Calu3 (cell line): ENCODE measurements around the gene ATG16L2. TPM values are rescaled to one million over a fixed set of nuclear protein-coding genes. Genes with fewer than 3 reads are reported as not detected.

Experiments
- BruUV-seq: library from RNA; stranded (reverse); fragments of 400-500 nt; replicated peaks from 2 replicates; lab custom pipeline; 2021; lab: Mats Ljungman, UMichigan
- CTCF ChIA-PET: fragments of 300-600 bp; sonication (Branson Sonifier 250); formaldehyde crosslinking; loops from one replicate; lab custom pipeline; 2022; ENCODE audit warnings: antibody characterized with exemption; lab: Charles Lee
- DNase-seq: peaks from one replicate; pipeline ENCODE4 v3.0.0; 2022
- H3K27ac Mint-ChIP-seq: one replicate; pipeline ENCODE4 v1.8.0; 2022; ENCODE audit warnings: mixed read lengths; ENCODE audit not compliant: unreplicated experiment
- H3K27me3 Mint-ChIP-seq: one replicate; pipeline ENCODE4 v1.8.0; 2022; ENCODE audit warnings: mixed read lengths; ENCODE audit not compliant: unreplicated experiment
- H3K36me3 Mint-ChIP-seq: one replicate; pipeline ENCODE4 v1.8.0; 2022; ENCODE audit warnings: mild to moderate bottlenecking, moderate library complexity, mixed read lengths; ENCODE audit not compliant: insufficient read depth, unreplicated experiment
- H3K4me1 Mint-ChIP-seq: one replicate; pipeline ENCODE4 v1.8.0; 2022; ENCODE audit warnings: mild to moderate bottlenecking, low read depth, mixed read lengths; ENCODE audit not compliant: unreplicated experiment
- H3K4me3 Mint-ChIP-seq: one replicate; pipeline ENCODE4 v1.8.0; 2022; ENCODE audit warnings: mild to moderate bottlenecking, low read depth, moderate library complexity, mixed read lengths; ENCODE audit not compliant: unreplicated experiment
- H3K9me3 Mint-ChIP-seq: one replicate; pipeline ENCODE4 v1.8.0; 2022; ENCODE audit warnings: low read depth, mixed read lengths; ENCODE audit not compliant: unreplicated experiment
- CTCF ChIP-seq: fragments of 200-600 bp; IDR thresholded peaks from one replicate; pipeline ENCODE4 v1.8.0; 2022; ENCODE audit warnings: antibody characterized with exemption; ENCODE audit not compliant: unreplicated experiment
- intact Hi-C: fragments of 100-400 bp; cut with micrococcal nuclease; formaldehyde crosslinking; loops from one replicate; pipeline ENCODE4 v1.10.0; 2022; ENCODE audit not compliant: unreplicated experiment
- total RNA-seq: library from RNA; stranded (reverse); gene quantifications from 2 replicates; pipeline ENCODE4 v1.2.3, GENCODE V29; 2022

The ATG16L2 gene
- total RNA-seq, 1 experiment from 2014 or later, result 28.7 TPM

- H3K9me3 Mint-ChIP-seq, result no peaks in the 10 kb centered on the region
- H3K4me3 Mint-ChIP-seq, result no peak overlapping the region
- TF ChIP-seq CTCF, result no peak
- CTCF ChIA-PET, result no interaction called here
- no peak overlapping the region for H3K27ac Mint-ChIP-seq
- peaks cover 20% of the 10 kb centered on the region for H3K4me1 Mint-ChIP-seq
- no TSS peak for BruUV-seq
- peaks cover 11% of the 10 kb centered on the region for H3K36me3 Mint-ChIP-seq
- H3K27me3 Mint-ChIP-seq, result no peaks in the 10 kb centered on the region
- intact Hi-C loops, result no loop called here
- DNase-seq, result no peak
Measured at GRCh38 chr11:72774499-72774898, 39.7 kb upstream of the ATG16L2 start.

- CTCF ChIA-PET, result no interaction called here
- intact Hi-C loops, result no loop called here
- TF ChIP-seq CTCF, result no peak
- Mint-ChIP-seq H3K9me3 (no peaks in the 10 kb centered on the region), H3K27ac (no peak overlapping the region), H3K27me3 (no peaks in the 10 kb centered on the region), H3K36me3 (peaks cover 19% of the 10 kb centered on the region), H3K4me3 (no peak overlapping the region), H3K4me1 (peaks cover 27% of the 10 kb centered on the region)
- DNase-seq, result no peak
- BruUV-seq, result no TSS peak
Measured at GRCh38 chr11:72775288-72776110, 38.7 kb upstream of the ATG16L2 start.

GRCh38 chr11:72776117-72776843 is 37.9 kb upstream of the ATG16L2 start:
- no TSS peak for BruUV-seq
- Mint-ChIP-seq H3K9me3 (no peaks in the 10 kb centered on the region), H3K4me3 (no peak overlapping the region), H3K36me3 (peaks cover 27% of the 10 kb centered on the region), H3K27ac (no peak overlapping the region), H3K27me3 (no peaks in the 10 kb centered on the region), H3K4me1 (peaks cover 27% of the 10 kb centered on the region)
- DNase-seq, result no peak
- no peak for TF ChIP-seq CTCF
- CTCF ChIA-PET, result interaction anchor here (0.6 kb wide), 1 partner anchor 468 kb away, joined by 5 read pairs; no protein-coding TSS in a partner anchor
- intact Hi-C loops, result no loop called here

- Mint-ChIP-seq H3K4me3 (no peak overlapping the region), H3K27ac (no peak overlapping the region), H3K9me3 (no peaks in the 10 kb centered on the region), H3K36me3 (peaks cover 32% of the 10 kb centered on the region), H3K4me1 (peaks cover 31% of the 10 kb centered on the region), H3K27me3 (no peaks in the 10 kb centered on the region)
- DNase-seq, result no peak
- intact Hi-C loops, result no loop called here
- CTCF ChIA-PET, result interaction anchor here (0.6 to 1.0 kb wide), 2 partner anchors 17 to 468 kb away, joined by 3 to 5 read pairs; partner anchors contain the start of gene STARD10
- BruUV-seq, result no TSS peak
- no peak for TF ChIP-seq CTCF
Measured at GRCh38 chr11:72776844-72777754, 37.1 kb upstream of the ATG16L2 start.
